ENCODE results near the gene CD200R1L.

GRCh38 chr3:112806903-112807302 is 39.8 kb downstream of the CD200R1L start:
- TF ChIP-seq ESRRA (CRISPR knock-in tag; IDR thresholded peaks at IDR 0.05; ENCODE audit: borderline replicate concordance) (no peak), FOXP1 (CRISPR knock-in tag; IDR thresholded peaks at IDR 0.05; ENCODE audit: borderline replicate concordance) (no peak), CTCF (IDR thresholded peaks at IDR 0.05) (no peak), TEAD1 (CRISPR knock-in tag; IDR thresholded peaks at IDR 0.05) (no peak), ZNF396 (CRISPR knock-in tag; IDR thresholded peaks at IDR 0.05; ENCODE audit: borderline replicate concordance) (no peak), JUN (CRISPR knock-in tag; IDR thresholded peaks at IDR 0.05) (no peak), USF1 (CRISPR knock-in tag; IDR thresholded peaks at IDR 0.05) (no peak), SP1 (CRISPR knock-in tag; conservative IDR thresholded peaks at IDR 0.05) (no peak), RELA (CRISPR knock-in tag; IDR thresholded peaks at IDR 0.05; ENCODE audit: borderline replicate concordance) (no peak), ATF1 (CRISPR knock-in tag; IDR thresholded peaks at IDR 0.05) (no peak)

Measured in WTC11 (cell line).